ENCODE results near the gene CARNS1.
A peak's percentile ranks its signal among the peaks of the same experiment; 100 is the strongest.

- TF ChIP-seq CTCF (CRISPR knock-in tag; IDR thresholded peaks at IDR 0.05), result peak; percentile 72
- TF ChIP-seq KMT2B (CRISPR knock-in tag; IDR thresholded peaks at IDR 0.05), result no peak
Measured at GRCh38 chr11:67373648-67374570, 41.6 kb upstream of the CARNS1 start.
